Breast epithelium (tissue), 3 donors: Measurements from ENCODE around the gene ZNF732.

Experiments
- POLR2A ChIP-seq: fragments of 450-650 bp; IDR thresholded peaks from one replicate; pipeline ENCODE4 v1.6.1; 2016; ENCODE audit warnings: antibody characterized with exemption, mild to moderate bottlenecking, moderate library complexity
- POLR2AphosphoS5 ChIP-seq, 3 donors: sonication (generic); formaldehyde crosslinking; IDR thresholded peaks; one replicate each; pipeline ENCODE4 v1.6.1; 2017; ENCODE audit warnings: antibody characterized with exemption in 3 of 3
- TF ChIP-seq, protein P1 (sequence below), 3 donors: fragments of 450-650 bp; IDR thresholded peaks; one replicate each; pipeline ENCODE4 v1.5.1; 2016 to 2017; ENCODE audit warnings: antibody characterized with exemption in 3 of 3, mild to moderate bottlenecking in 3 of 3, moderate library complexity in 3 of 3

DNA sequence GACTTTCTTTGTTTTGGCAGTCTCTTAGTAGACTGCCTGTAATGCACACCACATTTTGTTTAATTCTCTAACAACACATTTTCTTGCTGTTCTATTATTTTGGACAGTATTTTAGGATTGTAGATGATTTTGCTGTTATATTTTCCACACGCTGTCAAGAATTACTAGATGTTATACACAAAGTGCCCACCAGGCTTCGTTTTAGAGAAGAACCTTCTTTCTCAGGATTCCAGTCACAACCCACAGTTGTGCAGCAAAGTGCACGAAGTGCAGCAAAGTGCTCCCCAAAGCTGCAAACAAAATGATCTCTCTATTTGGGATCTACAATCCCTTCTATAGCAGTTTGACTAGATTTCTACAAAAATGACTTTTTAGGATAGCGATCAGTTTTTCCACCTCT lies 34.7 kb upstream of the ZNF732 start:
- TF ChIP-seq, protein P1, sequence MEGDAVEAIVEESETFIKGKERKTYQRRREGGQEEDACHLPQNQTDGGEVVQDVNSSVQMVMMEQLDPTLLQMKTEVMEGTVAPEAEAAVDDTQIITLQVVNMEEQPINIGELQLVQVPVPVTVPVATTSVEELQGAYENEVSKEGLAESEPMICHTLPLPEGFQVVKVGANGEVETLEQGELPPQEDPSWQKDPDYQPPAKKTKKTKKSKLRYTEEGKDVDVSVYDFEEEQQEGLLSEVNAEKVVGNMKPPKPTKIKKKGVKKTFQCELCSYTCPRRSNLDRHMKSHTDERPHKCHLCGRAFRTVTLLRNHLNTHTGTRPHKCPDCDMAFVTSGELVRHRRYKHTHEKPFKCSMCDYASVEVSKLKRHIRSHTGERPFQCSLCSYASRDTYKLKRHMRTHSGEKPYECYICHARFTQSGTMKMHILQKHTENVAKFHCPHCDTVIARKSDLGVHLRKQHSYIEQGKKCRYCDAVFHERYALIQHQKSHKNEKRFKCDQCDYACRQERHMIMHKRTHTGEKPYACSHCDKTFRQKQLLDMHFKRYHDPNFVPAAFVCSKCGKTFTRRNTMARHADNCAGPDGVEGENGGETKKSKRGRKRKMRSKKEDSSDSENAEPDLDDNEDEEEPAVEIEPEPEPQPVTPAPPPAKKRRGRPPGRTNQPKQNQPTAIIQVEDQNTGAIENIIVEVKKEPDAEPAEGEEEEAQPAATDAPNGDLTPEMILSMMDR (IDR thresholded peaks at IDR 0.05) = no peak
- no peak for TF ChIP-seq POLR2AphosphoS5 (IDR thresholded peaks at IDR 0.05)
- no peak for TF ChIP-seq POLR2A
